ENCODE measurements around the gene CDH26.

CDH26 gene

GRCh38 chr20:59958123-59958522 lies at the start of gene CDH26:
Gene CDH26 (plus strand): TSS chr20:59958423. CDS start chr20:59958727, 304 bp downstream.
- Histone ChIP-seq H3K4me1 (ENCODE audit: control insufficient read depth, insufficient read depth, low read length) (no peaks in the 10 kb centered on the region), H3K27ac (ENCODE audit: low read depth, low read length) (no peak within 1 kb of the TSS), H3K27me3 (ENCODE audit: control insufficient read depth, insufficient read depth, low read length) (no peaks in the 10 kb centered on the region), H3K4me3 (ENCODE audit: low read length) (no peak within 1 kb of the TSS), H3K9ac (ENCODE audit: low read length) (no peak within 1 kb of the TSS), H3K36me3 (ENCODE audit: control insufficient read depth, insufficient read depth, low read length) (no peaks in the 10 kb centered on the region)

- H3K4me1 ChIP-seq (ENCODE audit: control insufficient read depth, insufficient read depth, low read length), result no peaks in the 10 kb centered on the region
- no peak overlapping the region for H3K4me3 ChIP-seq (ENCODE audit: low read length)
- H3K36me3 ChIP-seq (ENCODE audit: control insufficient read depth, insufficient read depth, low read length), result no peaks in the 10 kb centered on the region
- H3K27me3 ChIP-seq (ENCODE audit: control insufficient read depth, insufficient read depth, low read length), result no peaks in the 10 kb centered on the region
- no peak overlapping the region for H3K9ac ChIP-seq (ENCODE audit: low read length)
- no peak overlapping the region for H3K27ac ChIP-seq (ENCODE audit: low read depth, low read length)
Observed at GRCh38 chr20:59908855-59909254, 49.4 kb upstream of the CDH26 start.

- no peaks in the 10 kb centered on the region for H3K36me3 ChIP-seq (ENCODE audit: control insufficient read depth, insufficient read depth, low read length)
- H3K4me3 ChIP-seq (ENCODE audit: low read length), result no peak overlapping the region
- H3K9ac ChIP-seq (ENCODE audit: low read length), result no peak overlapping the region
- no peaks in the 10 kb centered on the region for H3K27me3 ChIP-seq (ENCODE audit: control insufficient read depth, insufficient read depth, low read length)
- H3K27ac ChIP-seq (ENCODE audit: low read depth, low read length), result no peak overlapping the region
- H3K4me1 ChIP-seq (ENCODE audit: control insufficient read depth, insufficient read depth, low read length), result no peaks in the 10 kb centered on the region
Observed at GRCh38 chr20:59911041-59911440, 47.2 kb upstream of the CDH26 start.

GRCh38 chr20:59912609-59913008 lies 45.6 kb upstream of the CDH26 start:
- no peak overlapping the region for H3K9ac ChIP-seq (ENCODE audit: low read length)
- H3K4me3 ChIP-seq (ENCODE audit: low read length), result no peak overlapping the region

GRCh38 chr20:59920944-59921343 lies 37.3 kb upstream of the CDH26 start:
- Histone ChIP-seq H3K9ac (ENCODE audit: low read length) (no peak overlapping the region), H3K27ac (ENCODE audit: low read depth, low read length) (no peak overlapping the region), H3K36me3 (ENCODE audit: control insufficient read depth, insufficient read depth, low read length) (no peaks in the 10 kb centered on the region), H3K27me3 (ENCODE audit: control insufficient read depth, insufficient read depth, low read length) (no peaks in the 10 kb centered on the region), H3K4me3 (ENCODE audit: low read length) (no peak overlapping the region), H3K4me1 (ENCODE audit: control insufficient read depth, insufficient read depth, low read length) (no peaks in the 10 kb centered on the region)

More at GRCh38 chr20:59912609-59913008, 45.6 kb upstream of the CDH26 start:
- H3K36me3 ChIP-seq (ENCODE audit: control insufficient read depth, insufficient read depth, low read length), result no peaks in the 10 kb centered on the region
- H3K27ac ChIP-seq (ENCODE audit: low read depth, low read length), result no peak overlapping the region
- H3K4me1 ChIP-seq (ENCODE audit: control insufficient read depth, insufficient read depth, low read length), result no peaks in the 10 kb centered on the region
- H3K27me3 ChIP-seq (ENCODE audit: control insufficient read depth, insufficient read depth, low read length), result no peaks in the 10 kb centered on the region

DNA sequence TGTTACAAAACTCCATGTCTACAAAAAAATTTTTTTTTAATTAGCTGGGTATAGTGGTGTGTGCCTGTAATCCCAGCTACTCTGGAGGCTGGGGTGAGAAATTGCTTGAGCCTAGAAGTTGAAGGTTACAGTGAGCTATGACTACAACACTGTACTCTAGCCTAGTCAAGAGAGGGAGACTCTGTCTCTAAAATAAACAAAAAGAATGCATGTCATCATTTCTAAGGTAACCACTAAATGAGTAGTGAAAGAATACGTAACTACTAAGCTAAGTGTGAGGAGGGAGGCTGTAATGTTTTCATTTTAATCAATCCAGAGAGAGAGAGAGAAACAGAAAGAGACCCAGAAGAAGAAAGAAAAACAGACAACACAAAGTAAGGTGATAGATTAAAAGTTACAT lies 34.7 kb upstream of the CDH26 start:
- Histone ChIP-seq H3K4me3 (ENCODE audit: low read length) (no peak overlapping the region), H3K9ac (ENCODE audit: low read length) (no peak overlapping the region), H3K4me1 (ENCODE audit: control insufficient read depth, insufficient read depth, low read length) (no peaks in the 10 kb centered on the region), H3K36me3 (ENCODE audit: control insufficient read depth, insufficient read depth, low read length) (no peaks in the 10 kb centered on the region), H3K27me3 (ENCODE audit: control insufficient read depth, insufficient read depth, low read length) (no peaks in the 10 kb centered on the region), H3K27ac (ENCODE audit: low read depth, low read length) (no peak overlapping the region)

DNA sequence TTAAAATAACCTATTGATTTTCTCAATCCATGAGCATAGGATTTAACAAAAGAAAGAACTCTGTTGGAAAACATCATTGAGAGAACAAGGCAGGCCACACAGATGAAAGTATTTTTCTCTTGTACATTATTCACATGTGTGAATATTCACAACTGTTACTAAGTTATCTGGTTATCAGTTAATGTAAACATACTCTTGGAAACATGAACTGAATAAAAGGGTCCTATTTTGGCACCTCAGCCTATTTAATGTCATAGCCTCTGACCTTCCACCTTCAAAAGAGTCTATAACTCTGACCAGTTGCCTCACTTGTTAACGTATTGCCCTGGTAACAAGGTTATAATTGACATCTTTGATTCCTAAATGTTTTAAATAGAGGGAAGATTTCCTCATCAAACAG lies 32.9 kb upstream of the CDH26 start:
- Histone ChIP-seq H3K27me3 (ENCODE audit: control insufficient read depth, insufficient read depth, low read length) (no peaks in the 10 kb centered on the region), H3K4me3 (ENCODE audit: low read length) (no peak overlapping the region), H3K36me3 (ENCODE audit: control insufficient read depth, insufficient read depth, low read length) (no peaks in the 10 kb centered on the region), H3K27ac (ENCODE audit: low read depth, low read length) (no peak overlapping the region), H3K9ac (ENCODE audit: low read length) (no peak overlapping the region), H3K4me1 (ENCODE audit: control insufficient read depth, insufficient read depth, low read length) (no peaks in the 10 kb centered on the region)

DNA sequence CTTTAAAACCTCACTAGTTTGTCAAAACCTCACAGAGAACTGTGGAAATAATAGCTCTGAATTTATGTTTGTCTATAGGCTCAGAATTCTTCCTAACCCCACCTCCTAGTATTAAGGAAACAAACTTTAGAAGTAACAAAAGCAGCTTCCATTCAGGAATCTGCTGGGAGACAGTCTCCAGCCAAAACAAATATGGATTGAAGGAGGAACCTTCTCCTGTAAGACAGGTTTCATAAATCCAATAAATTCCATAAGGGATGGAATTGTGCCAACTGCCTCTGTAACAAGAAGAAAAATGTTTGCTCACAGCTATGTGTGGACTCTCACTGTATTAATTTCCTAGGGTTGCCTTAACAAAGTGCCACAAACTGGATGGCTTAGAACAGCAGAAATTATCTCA lies 32.3 kb upstream of the CDH26 start:
- H3K27me3 ChIP-seq (ENCODE audit: control insufficient read depth, insufficient read depth, low read length), result no peaks in the 10 kb centered on the region
- no peaks in the 10 kb centered on the region for H3K36me3 ChIP-seq (ENCODE audit: control insufficient read depth, insufficient read depth, low read length)
- H3K4me1 ChIP-seq (ENCODE audit: control insufficient read depth, insufficient read depth, low read length), result no peaks in the 10 kb centered on the region
- no peak overlapping the region for H3K9ac ChIP-seq (ENCODE audit: low read length)
- no peak overlapping the region for H3K27ac ChIP-seq (ENCODE audit: low read depth, low read length)
- no peak overlapping the region for H3K4me3 ChIP-seq (ENCODE audit: low read length)

DNA sequence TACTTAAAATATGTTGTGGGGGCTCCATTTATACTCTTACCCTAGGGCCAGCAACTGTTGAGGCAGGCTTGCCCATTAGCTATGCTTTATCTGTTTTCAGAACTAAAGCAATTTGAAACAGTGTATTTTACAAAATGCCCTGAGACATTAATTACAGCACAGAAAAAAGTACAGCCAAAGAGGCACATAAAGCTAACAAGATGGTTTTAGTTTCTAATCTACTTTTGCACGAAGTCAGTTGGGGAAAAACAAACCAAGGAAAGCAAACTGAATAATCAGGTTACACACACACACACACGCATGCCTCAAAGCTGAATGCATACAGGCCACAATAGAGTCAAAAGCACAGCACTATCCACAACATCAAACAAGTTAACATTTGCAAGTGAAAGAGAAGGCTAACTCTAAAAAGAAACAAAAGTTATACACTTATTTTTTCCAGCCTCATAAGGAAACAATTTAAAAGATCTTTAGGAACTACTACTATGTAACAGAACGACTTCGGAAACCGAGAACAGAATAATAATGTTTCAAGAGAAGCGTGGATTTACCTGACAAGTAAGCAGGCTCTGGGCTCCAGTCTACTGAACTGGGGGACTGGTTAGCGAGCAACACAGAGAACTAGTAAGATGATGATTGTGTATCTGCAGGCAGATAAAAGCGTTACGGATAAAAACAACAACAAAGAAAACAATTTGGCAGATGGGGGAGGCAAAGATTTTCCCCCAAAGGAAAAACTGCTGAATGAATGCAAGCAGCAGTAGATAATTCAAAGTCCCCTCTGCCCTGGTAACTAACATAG lies 26.5 kb upstream of the CDH26 start:
- Histone ChIP-seq H3K36me3 (ENCODE audit: control insufficient read depth, insufficient read depth, low read length) (peaks cover 2% of the 10 kb centered on the region), H3K27ac (ENCODE audit: low read depth, low read length) (no peak overlapping the region), H3K27me3 (ENCODE audit: control insufficient read depth, insufficient read depth, low read length) (no peaks in the 10 kb centered on the region)

GRCh38 chr20:59932616-59933295 lies 25.5 kb upstream of the CDH26 start:
- peaks cover 2% of the 10 kb centered on the region for H3K36me3 ChIP-seq (ENCODE audit: control insufficient read depth, insufficient read depth, low read length)
- H3K9ac ChIP-seq (ENCODE audit: low read length), result no peak overlapping the region
- H3K4me1 ChIP-seq (ENCODE audit: control insufficient read depth, insufficient read depth, low read length), result peaks cover 3% of the 10 kb centered on the region
- no peak overlapping the region for H3K27ac ChIP-seq (ENCODE audit: low read depth, low read length)
- no peak overlapping the region for H3K4me3 ChIP-seq (ENCODE audit: low read length)
- H3K27me3 ChIP-seq (ENCODE audit: control insufficient read depth, insufficient read depth, low read length), result no peaks in the 10 kb centered on the region

More for the DNA sequence above, 26.5 kb upstream of the CDH26 start:
- no peak overlapping the region for H3K4me3 ChIP-seq (ENCODE audit: low read length)
- no peaks in the 10 kb centered on the region for H3K4me1 ChIP-seq (ENCODE audit: control insufficient read depth, insufficient read depth, low read length)
- no peak overlapping the region for H3K9ac ChIP-seq (ENCODE audit: low read length)

DNA sequence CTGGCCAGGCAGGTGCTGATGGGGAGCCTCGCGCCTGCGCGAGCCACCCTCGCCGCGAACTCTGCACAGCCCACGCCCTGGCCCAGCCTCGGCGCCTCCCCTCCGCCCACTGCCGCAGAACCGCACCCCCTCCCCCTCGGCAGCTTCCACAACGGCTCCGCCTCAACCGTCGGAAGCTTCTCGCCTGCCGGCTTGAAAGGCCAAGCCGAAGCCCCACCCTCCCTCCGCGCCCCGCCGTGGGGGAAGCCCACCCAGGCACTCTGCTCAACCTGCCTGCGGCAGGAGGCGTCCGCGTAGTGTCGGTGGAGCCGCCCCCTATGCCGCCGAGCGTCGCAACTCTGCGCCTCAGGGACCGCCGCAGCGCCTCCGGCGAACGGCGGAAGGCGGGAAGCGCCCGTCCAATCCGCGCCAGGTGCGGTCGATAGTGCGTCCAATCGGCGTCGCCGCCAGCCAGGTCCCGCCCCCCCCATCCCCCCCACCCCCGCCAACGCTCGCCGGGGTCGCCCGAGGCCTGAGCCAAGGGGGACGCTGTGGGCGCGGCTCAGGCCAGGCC lies 24.9 kb upstream of the CDH26 start, which contains the start of gene SYCP2:
SYCP2 (minus strand) TSS at position 342 of the 553 bp plus-strand sequence. CDS start 11,224 bp downstream, outside the sequence.
- Histone ChIP-seq H3K27ac (ENCODE audit: low read depth, low read length) (peak within 1 kb of the TSS; percentile 49), H3K4me1 (ENCODE audit: control insufficient read depth, insufficient read depth, low read length) (peaks cover 9% of the 10 kb centered on the region), H3K4me3 (ENCODE audit: low read length) (peak within 1 kb of the TSS; percentile 75), H3K36me3 (ENCODE audit: control insufficient read depth, insufficient read depth, low read length) (peaks cover 2% of the 10 kb centered on the region), H3K9ac (ENCODE audit: low read length) (no peak within 1 kb of the TSS), H3K27me3 (ENCODE audit: control insufficient read depth, insufficient read depth, low read length) (no peaks in the 10 kb centered on the region)

- peaks cover 2% of the 10 kb centered on the region for H3K36me3 ChIP-seq (ENCODE audit: control insufficient read depth, insufficient read depth, low read length)
- no peak overlapping the region for H3K9ac ChIP-seq (ENCODE audit: low read length)
- peak overlapping the region; percentile 49 for H3K27ac ChIP-seq (ENCODE audit: low read depth, low read length)
- no peaks in the 10 kb centered on the region for H3K27me3 ChIP-seq (ENCODE audit: control insufficient read depth, insufficient read depth, low read length)
- peaks cover 10% of the 10 kb centered on the region for H3K4me1 ChIP-seq (ENCODE audit: control insufficient read depth, insufficient read depth, low read length)
- peak overlapping the region; percentile 75 for H3K4me3 ChIP-seq (ENCODE audit: low read length)
Observed at GRCh38 chr20:59933849-59934585, 24.2 kb upstream of the CDH26 start.
